ENCODE measurements around the gene ABCA13. TPM values are rescaled to one million over a fixed set of nuclear protein-coding genes. Genes with fewer than 3 reads are reported as not detected.

The ABCA13 gene
- total RNA-seq, 1 donor from 2014 or later: 5.5 TPM

DNA sequence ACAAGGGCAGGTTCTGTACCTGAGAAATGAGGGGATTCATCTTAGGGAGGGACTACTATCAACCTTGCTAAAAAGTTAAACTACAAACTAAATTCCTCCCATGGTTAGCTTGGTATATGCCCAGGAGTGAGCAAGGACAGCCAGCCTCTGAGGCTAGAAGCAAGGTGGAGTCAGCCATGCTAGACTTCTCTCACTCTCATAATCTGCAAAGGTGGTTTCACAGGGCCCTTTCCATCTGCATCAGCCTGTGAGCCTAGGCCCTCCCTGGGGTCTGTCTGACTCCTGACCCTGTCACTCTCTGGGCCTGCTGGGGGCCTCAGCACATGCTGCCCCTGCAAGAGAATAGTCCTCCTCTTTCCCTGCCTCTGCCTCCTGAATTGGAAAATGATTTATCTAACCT lies 66.1 kb downstream of the ABCA13 start:
- no peak for DNase-seq (ENCODE audit: low spot score)

GRCh38 chr7:48242846-48243245 lies 71.6 kb downstream of the ABCA13 start:
- no peak for DNase-seq (ENCODE audit: low spot score)

- peak; percentile 22 for DNase-seq (ENCODE audit: low spot score)
Observed at GRCh38 chr7:48244864-48245271, 73.6 kb downstream of the ABCA13 start.

GRCh38 chr7:48245751-48246472 lies 74.7 kb downstream of the ABCA13 start:
- no peak for DNase-seq (ENCODE audit: low spot score)

GRCh38 chr7:48249166-48249565 lies 77.9 kb downstream of the ABCA13 start:
- no peak for DNase-seq (ENCODE audit: low spot score)

DNA sequence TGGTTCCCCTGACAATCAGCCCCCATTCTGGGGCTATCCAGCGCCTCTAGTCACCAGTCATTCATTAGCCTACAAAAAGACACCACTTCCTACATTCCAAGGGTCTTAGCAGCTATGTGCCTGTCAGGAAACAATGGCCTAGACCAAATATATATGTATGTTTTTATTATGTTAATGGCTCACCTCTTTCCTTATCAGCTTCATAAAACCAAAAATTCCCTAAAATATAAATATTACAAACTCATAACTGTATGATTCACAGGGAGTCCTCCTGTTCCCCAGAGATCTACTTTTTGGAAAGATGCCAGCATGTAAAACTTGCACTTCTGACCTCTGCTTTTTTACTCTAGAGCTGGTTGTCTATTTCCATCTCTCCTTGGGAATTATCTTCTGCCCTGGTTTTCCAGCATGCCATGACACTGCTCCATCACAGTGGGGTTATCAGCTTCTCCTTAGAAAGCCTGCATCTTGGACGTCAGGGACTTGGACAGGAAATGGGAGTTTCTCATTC lies 79.2 kb downstream of the ABCA13 start:
- peak; percentile 41 for DNase-seq (ENCODE audit: low spot score)

DNA sequence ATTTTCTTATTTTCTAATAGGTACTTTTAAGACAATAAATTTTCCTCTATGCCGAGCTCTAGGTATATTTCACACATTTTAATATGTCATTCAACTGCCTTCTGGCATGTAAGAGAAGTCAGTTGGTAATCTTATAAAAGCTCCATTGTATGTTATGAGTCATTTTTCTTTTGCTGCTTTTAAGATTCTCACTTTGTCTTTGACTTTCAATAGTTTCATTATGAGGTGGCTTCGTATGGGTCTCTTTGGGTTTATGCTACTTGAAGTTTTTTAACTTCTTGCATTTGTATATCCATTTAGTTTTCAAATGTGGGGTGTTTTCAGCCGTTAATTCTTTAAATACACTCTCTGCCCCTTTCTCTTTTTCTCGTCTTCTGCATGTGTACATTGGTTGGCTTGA lies 80.5 kb downstream of the ABCA13 start:
- DNase-seq (ENCODE audit: low spot score): no peak

- DNase-seq (ENCODE audit: low spot score): no peak
Observed at GRCh38 chr7:48252995-48253394, 81.7 kb downstream of the ABCA13 start.

DNA sequence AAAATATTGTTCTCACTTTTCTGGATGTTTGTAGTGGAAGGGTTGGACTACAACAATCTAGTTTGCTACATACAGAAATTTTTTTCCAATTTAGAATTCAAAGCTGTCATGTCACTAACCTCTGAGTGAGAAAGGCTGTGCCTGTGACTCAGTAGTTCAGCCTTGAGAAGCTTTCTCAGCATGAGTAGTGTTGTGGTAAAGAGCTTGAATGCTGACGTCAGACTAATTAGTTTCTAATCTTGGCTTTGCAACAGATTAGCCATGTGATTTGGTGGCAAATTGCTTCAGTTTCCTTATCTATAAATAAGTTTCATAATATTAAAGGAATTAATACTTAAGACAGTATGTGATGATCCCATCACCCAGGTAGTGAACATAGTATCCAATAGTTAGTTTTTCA lies 83.8 kb downstream of the ABCA13 start:
- DNase-seq (ENCODE audit: low spot score): no peak

GRCh38 chr7:48259463-48260280 lies 88.4 kb downstream of the ABCA13 start:
- DNase-seq (ENCODE audit: low spot score): no peak

- DNase-seq (ENCODE audit: low spot score): no peak
Observed at GRCh38 chr7:48261696-48262095, 90.4 kb downstream of the ABCA13 start.

DNA sequence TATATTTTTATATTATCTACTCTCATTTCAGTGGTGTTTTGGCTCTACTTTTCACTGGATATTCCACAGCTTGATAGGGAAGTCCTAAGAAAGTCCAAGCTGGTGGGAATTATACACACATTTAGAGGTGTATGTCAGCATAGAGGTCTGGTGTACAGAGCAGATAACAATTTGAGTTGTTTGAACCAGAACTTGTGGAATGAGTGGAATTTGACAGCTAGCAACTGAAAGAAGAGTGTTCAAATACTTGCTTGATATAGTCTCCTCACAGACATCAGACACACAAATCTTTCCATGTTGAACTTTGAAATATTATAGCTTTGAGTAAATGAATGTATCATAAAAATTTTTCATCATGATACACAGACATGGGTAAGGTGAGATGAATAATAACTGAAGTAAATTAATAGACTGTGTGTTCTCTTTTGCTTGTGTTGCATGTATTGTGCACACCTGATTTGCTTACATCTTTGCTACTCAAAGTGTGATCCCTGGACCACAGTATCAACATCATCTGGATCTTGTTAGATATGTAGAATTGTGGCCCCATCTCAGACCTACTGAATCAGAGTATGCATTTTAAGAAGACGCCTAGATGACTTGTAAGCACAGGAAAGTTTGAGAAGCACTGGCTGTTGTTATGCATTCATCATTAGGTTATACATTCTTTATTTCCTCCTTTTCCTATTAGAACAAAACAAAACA lies 91.5 kb downstream of the ABCA13 start:
- DNase-seq (ENCODE audit: low spot score): no peak

- no peak for DNase-seq (ENCODE audit: low spot score)
Observed at GRCh38 chr7:48263311-48263650, 92.0 kb downstream of the ABCA13 start.

GRCh38 chr7:48269066-48269465 lies 97.8 kb downstream of the ABCA13 start:
- no peak for DNase-seq (ENCODE audit: low spot score)

- DNase-seq (ENCODE audit: low spot score): no peak
Observed at GRCh38 chr7:48274662-48275061, 103.4 kb downstream of the ABCA13 start.

DNA sequence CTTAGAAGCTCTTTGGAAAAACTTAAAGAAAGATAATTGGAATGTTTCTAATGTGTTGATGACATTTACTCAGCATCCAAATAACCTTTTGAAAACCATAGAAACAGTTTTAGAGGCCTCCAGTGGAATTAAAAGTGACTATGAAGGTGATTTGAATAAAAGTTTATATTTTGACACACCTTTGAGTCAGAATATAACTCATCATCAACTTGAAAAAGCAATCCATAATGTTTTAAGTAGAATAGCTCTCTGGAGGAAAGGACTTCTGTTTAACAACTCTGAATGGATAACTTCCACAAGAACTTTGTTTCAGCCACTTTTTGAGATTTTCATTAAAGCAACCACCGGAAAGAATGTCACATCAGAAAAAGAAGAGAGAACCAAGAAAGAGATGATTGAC lies 108.2 kb downstream of the ABCA13 start:
- DNase-seq (ENCODE audit: low spot score): no peak

DNA sequence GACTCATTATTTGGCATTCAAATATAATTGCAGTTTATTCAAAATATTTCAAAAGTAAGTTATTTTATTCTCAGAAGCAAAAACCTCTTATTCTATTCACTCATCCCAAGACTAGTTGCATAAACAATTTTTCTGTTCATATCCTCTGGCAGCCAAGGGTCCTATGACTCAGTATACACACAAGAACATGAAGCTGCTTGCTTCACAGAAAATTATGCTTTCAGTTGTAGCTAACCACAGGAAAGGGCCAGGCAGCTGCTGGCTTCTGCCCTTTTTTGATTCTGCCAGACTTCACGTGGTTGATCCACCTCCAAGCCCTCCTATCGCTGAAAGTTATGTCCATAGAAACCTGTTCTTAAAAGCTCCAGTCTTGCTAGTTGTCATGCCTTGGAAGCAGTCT lies 108.8 kb downstream of the ABCA13 start:
- no peak for DNase-seq (ENCODE audit: low spot score)

- no peak for DNase-seq (ENCODE audit: low spot score)
Observed at GRCh38 chr7:48285373-48285772, 114.1 kb downstream of the ABCA13 start.

DNA sequence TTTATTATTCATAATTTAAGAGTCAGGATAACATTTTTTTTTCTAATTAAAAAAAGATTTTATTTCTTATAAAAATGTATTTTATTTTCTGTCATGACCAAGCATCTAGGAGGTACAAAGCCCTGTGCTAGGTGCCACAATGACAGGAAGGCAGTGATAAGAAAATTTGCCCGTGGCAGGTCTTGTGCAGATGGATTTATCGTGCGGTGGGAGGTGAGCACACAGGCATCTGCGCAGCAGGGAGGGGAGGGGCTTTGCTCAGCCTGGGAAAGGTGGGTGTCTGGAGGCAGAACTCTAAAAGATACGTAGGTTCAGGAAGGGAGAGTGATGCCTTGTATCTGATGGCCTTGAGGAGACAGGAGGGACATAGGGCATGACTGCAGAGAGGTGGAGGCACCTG lies 115.6 kb downstream of the ABCA13 start:
- no peak for DNase-seq (ENCODE audit: low spot score)

GRCh38 chr7:48289656-48290055 lies 118.4 kb downstream of the ABCA13 start:
- DNase-seq (ENCODE audit: low spot score): peak; percentile 23

GRCh38 chr7:48292949-48293348 lies 121.7 kb downstream of the ABCA13 start:
- no peak for DNase-seq (ENCODE audit: low spot score)

GRCh38 chr7:48295296-48295971 lies 124.2 kb downstream of the ABCA13 start:
- no peak for DNase-seq (ENCODE audit: low spot score)

Data from umbilical cord (tissue), 2 donors.